Activated CD4-positive, alpha-beta T cell treated with anti-CD3 and anti-CD28 coated beads for 24 hours (primary cell): ENCODE measurements around the gene WDR49.
"Not testable (repeated sequence)": the region's sequence is repeated elsewhere in the genome, so short reads cannot be mapped to it uniquely, and the experiment has no call there.

Experiments
- DNase-seq, 2 donors: peaks; one replicate each; pipeline ENCODE4 v3.0.0-alpha.2; 2020; ENCODE audit warnings: low read depth in 2 of 2

Gene WDR49

GRCh38 chr3:167614196-167614595 lies 39.5 kb downstream of the WDR49 start:
- DNase-seq = not testable (repeated sequence)

- DNase-seq = no peak
Observed at GRCh38 chr3:167611718-167612117, 42.0 kb downstream of the WDR49 start.

- no peak for DNase-seq
Observed at GRCh38 chr3:167609156-167609555, 44.6 kb downstream of the WDR49 start.

- DNase-seq = no peak
Observed at GRCh38 chr3:167606836-167607235, 46.9 kb downstream of the WDR49 start.

- DNase-seq = no peak
Observed at GRCh38 chr3:167605871-167606270, 47.9 kb downstream of the WDR49 start.

GRCh38 chr3:167602041-167602440 lies 51.7 kb downstream of the WDR49 start:
- no peak for DNase-seq

- no peak for DNase-seq
Observed at GRCh38 chr3:167587651-167588050, 66.1 kb downstream of the WDR49 start.

- DNase-seq = no peak
Observed at GRCh38 chr3:167575000-167575600, 78.6 kb downstream of the WDR49 start.

GRCh38 chr3:167572991-167573390 lies 80.8 kb downstream of the WDR49 start:
- DNase-seq = no peak

- no peak for DNase-seq
Observed at GRCh38 chr3:167568634-167569033, 85.1 kb downstream of the WDR49 start.

GRCh38 chr3:167565489-167565888 lies 88.3 kb downstream of the WDR49 start:
- no peak for DNase-seq

- DNase-seq = no peak
Observed at GRCh38 chr3:167564612-167565011, 89.1 kb downstream of the WDR49 start.

GRCh38 chr3:167559924-167560323 lies 93.8 kb downstream of the WDR49 start:
- no peak for DNase-seq

- DNase-seq = no peak
Observed at GRCh38 chr3:167554898-167555297, 98.8 kb downstream of the WDR49 start.

- no peak for DNase-seq
Observed at GRCh38 chr3:167538081-167538480, 115.7 kb downstream of the WDR49 start.

- no peak for DNase-seq
Observed at GRCh38 chr3:167521006-167521355, 132.8 kb downstream of the WDR49 start.

- DNase-seq = no peak
Observed at GRCh38 chr3:167520266-167521005, 133.3 kb downstream of the WDR49 start.

- no peak for DNase-seq
Observed at GRCh38 chr3:167507954-167508353, 145.8 kb downstream of the WDR49 start.

GRCh38 chr3:167502401-167502800 lies 151.3 kb downstream of the WDR49 start:
- DNase-seq = no peak

- DNase-seq = no peak
Observed at GRCh38 chr3:167501941-167502340, 151.8 kb downstream of the WDR49 start.

GRCh38 chr3:167497903-167498302 lies 155.8 kb downstream of the WDR49 start:
- DNase-seq = no peak

- no peak for DNase-seq
Observed at GRCh38 chr3:167493244-167493643, 160.5 kb downstream of the WDR49 start.

GRCh38 chr3:167491621-167492020 lies 162.1 kb downstream of the WDR49 start:
- DNase-seq = no peak

GRCh38 chr3:167489571-167489970 lies 164.2 kb downstream of the WDR49 start:
- DNase-seq = no peak
